Stimulated activated CD4-positive, alpha-beta T cell treated with anti-CD3 and anti-CD28 coated beads, Interleukin-4, amount 100 ng/mL, for 48 hours (primary cell): ENCODE results near the gene RAP1A.
A peak's percentile ranks its signal among the peaks of the same experiment; 100 is the strongest.
"Not testable (repeated sequence)": the region's sequence is repeated elsewhere in the genome, so short reads cannot be mapped to it uniquely, and the experiment has no call there.

Experiments used
- DNase-seq, 2 donors: peaks; one replicate each; pipeline ENCODE4 v3.0.0-alpha.2; 2020; ENCODE audit warnings: low read depth in 2 of 2

The RAP1A gene

GRCh38 chr1:111597426-111597825 lies 22.2 kb upstream of the RAP1A start:
- DNase-seq = no peak

GRCh38 chr1:111598544-111598943 lies 21.0 kb upstream of the RAP1A start:
- no peak for DNase-seq

GRCh38 chr1:111599781-111600693 lies 19.6 kb upstream of the RAP1A start:
- no peak for DNase-seq

GRCh38 chr1:111600886-111601386 lies 18.7 kb upstream of the RAP1A start:
- peak in 1 of 2 donors; percentile 40 for DNase-seq

GRCh38 chr1:111602302-111602701 lies 17.3 kb upstream of the RAP1A start:
- no peak for DNase-seq

- DNase-seq = peak in 1 of 2 donors; percentile 46
These were observed 16.6 kb upstream of the RAP1A start for GRCh38 chr1:111602974-111603373.

- DNase-seq = peak; percentile 54 to 72
These were observed 15.6 kb upstream of the RAP1A start for GRCh38 chr1:111603979-111604378.

GRCh38 chr1:111604931-111605330 lies 14.7 kb upstream of the RAP1A start:
- no peak for DNase-seq

GRCh38 chr1:111605576-111605975 lies 14.0 kb upstream of the RAP1A start:
- DNase-seq = no peak

GRCh38 chr1:111606457-111607215 lies 13.0 kb upstream of the RAP1A start:
- not testable (repeated sequence) for DNase-seq

- not testable (repeated sequence) for DNase-seq
These were observed 11.1 kb upstream of the RAP1A start for GRCh38 chr1:111608528-111608927.

GRCh38 chr1:111611986-111612385 lies 7.6 kb upstream of the RAP1A start:
- no peak for DNase-seq

- DNase-seq = peak in 1 of 2 donors; percentile 44
These were observed 3.5 kb upstream of the RAP1A start for GRCh38 chr1:111615870-111616715.

GRCh38 chr1:111618081-111618480 lies 1.5 kb upstream of the RAP1A start:
- DNase-seq = no peak

- DNase-seq = no peak
These were observed 491 bp upstream of the RAP1A start for GRCh38 chr1:111618961-111619634.

- no peak for DNase-seq
These were observed 917 bp downstream of the RAP1A start for GRCh38 chr1:111620441-111620971.

- no peak for DNase-seq
These were observed 1.5 kb downstream of the RAP1A start for GRCh38 chr1:111621050-111621449.

- no peak for DNase-seq
These were observed 2.6 kb downstream of the RAP1A start for GRCh38 chr1:111622166-111622565.

- DNase-seq = no peak
These were observed 4.8 kb downstream of the RAP1A start for GRCh38 chr1:111624382-111624781.

- DNase-seq = no peak
These were observed 5.7 kb downstream of the RAP1A start for GRCh38 chr1:111625276-111625675.

GRCh38 chr1:111628153-111628552 lies 8.6 kb downstream of the RAP1A start:
- no peak for DNase-seq
